ENCODE data around the gene SLC6A5.
"Not testable (repeated sequence)": the region's sequence is repeated elsewhere in the genome, so short reads cannot be mapped to it uniquely, and the experiment has no call there.

DNA sequence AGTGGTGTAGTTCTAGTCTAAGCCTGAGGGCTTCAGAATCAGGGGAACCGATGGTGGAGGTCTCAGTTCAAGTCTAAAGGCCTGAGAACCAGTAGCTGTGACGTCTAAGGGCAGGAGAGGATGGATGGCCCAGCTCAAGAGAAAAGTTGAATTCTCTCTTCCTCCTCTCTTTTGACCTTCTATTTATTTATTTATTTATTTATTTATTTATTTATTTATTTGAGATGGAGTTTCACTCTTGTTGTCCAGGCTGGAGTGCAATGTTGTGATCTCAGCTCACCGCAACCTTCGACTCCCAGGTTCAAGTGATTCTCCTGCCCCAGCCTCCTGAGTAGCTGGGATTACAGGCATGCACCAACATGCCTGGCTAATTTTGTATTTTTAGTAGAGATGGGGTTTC lies 19.7 kb upstream of the SLC6A5 start:
- TF ChIP-seq CTCF, POLR2A (IDR thresholded peaks at IDR 0.05): not testable (repeated sequence)
